Measurements from ENCODE around the gene CD4.
"Not testable (repeated sequence)": the region's sequence is repeated elsewhere in the genome, so short reads cannot be mapped to it uniquely, and the experiment has no call there.

CD4 gene

GRCh38 chr12:6849976-6850560 lies 60.7 kb downstream of the CD4 start:
- DNase-seq = no peak

GRCh38 chr12:6850796-6851152 lies 61.4 kb downstream of the CD4 start:
- DNase-seq = no peak

GRCh38 chr12:6851153-6851920 lies 62.0 kb downstream of the CD4 start, which contains the start of gene CDCA3:
Gene CDCA3 (minus strand): TSS chr12:6851286. CDS start chr12:6850952, 334 bp downstream.
- peak; percentile 98 for DNase-seq

GRCh38 chr12:6851921-6852650 lies 62.8 kb downstream of the CD4 start, which contains the start of gene USP5:
Gene USP5 (plus strand): TSS chr12:6852150. CDS start chr12:6852180, 30 bp downstream.
- DNase-seq = peak; percentile 100

- DNase-seq = peak; percentile 83
Observed at GRCh38 chr12:6852651-6853354, 63.5 kb downstream of the CD4 start.

- DNase-seq = no peak
Observed at GRCh38 chr12:6853626-6854025, 64.3 kb downstream of the CD4 start.

GRCh38 chr12:6854036-6854435 lies 64.7 kb downstream of the CD4 start:
- DNase-seq = no peak

- DNase-seq = no peak
Observed at GRCh38 chr12:6855322-6855721, 66.0 kb downstream of the CD4 start.

GRCh38 chr12:6858799-6859198 lies 69.5 kb downstream of the CD4 start:
- no peak for DNase-seq

GRCh38 chr12:6860116-6860515 lies 70.8 kb downstream of the CD4 start:
- DNase-seq = no peak

GRCh38 chr12:6860942-6861341 lies 71.6 kb downstream of the CD4 start:
- DNase-seq = no peak

GRCh38 chr12:6861391-6861790 lies 72.1 kb downstream of the CD4 start:
- no peak for DNase-seq

- DNase-seq = no peak
Observed at GRCh38 chr12:6863033-6863432, 73.7 kb downstream of the CD4 start.

GRCh38 chr12:6863586-6864321 lies 74.4 kb downstream of the CD4 start:
- DNase-seq = no peak

- DNase-seq = not testable (repeated sequence)
Observed at GRCh38 chr12:6865307-6865706, 76.0 kb downstream of the CD4 start.

- no peak for DNase-seq
Observed at GRCh38 chr12:6866163-6866919, 77.0 kb downstream of the CD4 start.

GRCh38 chr12:6866920-6867412 lies 77.6 kb downstream of the CD4 start:
- DNase-seq = no peak

GRCh38 chr12:6867413-6868210 lies 78.3 kb downstream of the CD4 start, which contains the start of gene TPI1:
Gene TPI1 (plus strand): TSS chr12:6867531. CDS start chr12:6867567, 36 bp downstream.
- peak; percentile 88 for DNase-seq

GRCh38 chr12:6868211-6869048 lies 79.1 kb downstream of the CD4 start:
- no peak for DNase-seq

All from activated CD4-positive, alpha-beta T cell treated with anti-CD3 and anti-CD28 coated beads, Interleukin-2, amount 50 U/mL, for 16 hours (primary cell).